ENCODE data around the gene SLC43A1. TPM values are rescaled to one million over a fixed set of nuclear protein-coding genes. Genes with fewer than 3 reads are reported as not detected.
A peak's percentile ranks its signal among the peaks of the same experiment; 100 is the strongest.

The SLC43A1 gene
- total and polyA plus RNA-seq, 8 donors: 11.7 to 25.3 (median 18.0) TPM

GRCh38 chr11:57500515-57500914, 15.0 kb downstream of the SLC43A1 start:
- TF ChIP-seq, protein P1, sequence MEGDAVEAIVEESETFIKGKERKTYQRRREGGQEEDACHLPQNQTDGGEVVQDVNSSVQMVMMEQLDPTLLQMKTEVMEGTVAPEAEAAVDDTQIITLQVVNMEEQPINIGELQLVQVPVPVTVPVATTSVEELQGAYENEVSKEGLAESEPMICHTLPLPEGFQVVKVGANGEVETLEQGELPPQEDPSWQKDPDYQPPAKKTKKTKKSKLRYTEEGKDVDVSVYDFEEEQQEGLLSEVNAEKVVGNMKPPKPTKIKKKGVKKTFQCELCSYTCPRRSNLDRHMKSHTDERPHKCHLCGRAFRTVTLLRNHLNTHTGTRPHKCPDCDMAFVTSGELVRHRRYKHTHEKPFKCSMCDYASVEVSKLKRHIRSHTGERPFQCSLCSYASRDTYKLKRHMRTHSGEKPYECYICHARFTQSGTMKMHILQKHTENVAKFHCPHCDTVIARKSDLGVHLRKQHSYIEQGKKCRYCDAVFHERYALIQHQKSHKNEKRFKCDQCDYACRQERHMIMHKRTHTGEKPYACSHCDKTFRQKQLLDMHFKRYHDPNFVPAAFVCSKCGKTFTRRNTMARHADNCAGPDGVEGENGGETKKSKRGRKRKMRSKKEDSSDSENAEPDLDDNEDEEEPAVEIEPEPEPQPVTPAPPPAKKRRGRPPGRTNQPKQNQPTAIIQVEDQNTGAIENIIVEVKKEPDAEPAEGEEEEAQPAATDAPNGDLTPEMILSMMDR (IDR thresholded peaks at IDR 0.05): no peak
- H3K36me3 ChIP-seq: peaks cover 0 to 6% of the 10 kb centered on the region in 2 donors
- H3K9me3 ChIP-seq: no peaks in the 10 kb centered on the region
- peak overlapping the region; percentile 60 for H3K27ac ChIP-seq
- ATAC-seq (no peak), DNase-seq (no peak)
- intact Hi-C loops (cut with DNase I): no loop called here
- H3K27me3 ChIP-seq: no peaks in the 10 kb centered on the region
- H3K4me3 ChIP-seq: no peak overlapping the region
- peaks cover 11 to 24% of the 10 kb centered on the region in 2 donors for H3K4me1 ChIP-seq

DNA sequence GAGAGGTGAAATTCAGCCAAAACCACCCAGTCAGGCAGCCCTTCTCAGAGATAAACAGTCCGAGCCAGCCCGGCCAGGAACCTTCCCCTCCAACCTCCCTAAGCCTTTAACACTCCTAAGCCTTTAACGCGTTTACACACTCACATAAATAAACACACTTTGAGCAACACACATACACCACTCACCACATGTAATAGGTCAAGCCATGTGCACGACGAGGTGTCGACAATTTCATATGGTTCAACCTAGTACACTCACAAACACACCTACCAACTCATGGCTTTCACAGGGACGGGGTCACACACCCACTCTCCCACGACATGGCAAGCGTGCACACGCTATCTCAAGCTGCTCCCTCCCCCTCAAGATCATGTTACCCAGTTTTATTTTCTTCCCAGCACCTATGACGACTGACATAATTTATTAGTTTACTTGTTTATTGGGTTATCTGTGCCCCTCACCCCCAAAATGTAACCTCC, 15.5 kb downstream of the SLC43A1 start:
- peak overlapping the region; percentile 0 to 34 for H3K4me3 ChIP-seq
- intact Hi-C loops (cut with DNase I): no loop called here
- H3K27me3 ChIP-seq: no peaks in the 10 kb centered on the region
- DNase-seq: no peak
- peak overlapping the region; percentile 60 for H3K27ac ChIP-seq
- peak; percentile 55 for ATAC-seq
- H3K36me3 ChIP-seq: peaks cover 0 to 9% of the 10 kb centered on the region in 2 donors
- no peaks in the 10 kb centered on the region for H3K9me3 ChIP-seq
- H3K4me1 ChIP-seq: peaks cover 11 to 24% of the 10 kb centered on the region in 2 donors
- TF ChIP-seq, protein P1 (IDR thresholded peaks at IDR 0.05): peak in 1 of 2 donors; percentile 2

DNA sequence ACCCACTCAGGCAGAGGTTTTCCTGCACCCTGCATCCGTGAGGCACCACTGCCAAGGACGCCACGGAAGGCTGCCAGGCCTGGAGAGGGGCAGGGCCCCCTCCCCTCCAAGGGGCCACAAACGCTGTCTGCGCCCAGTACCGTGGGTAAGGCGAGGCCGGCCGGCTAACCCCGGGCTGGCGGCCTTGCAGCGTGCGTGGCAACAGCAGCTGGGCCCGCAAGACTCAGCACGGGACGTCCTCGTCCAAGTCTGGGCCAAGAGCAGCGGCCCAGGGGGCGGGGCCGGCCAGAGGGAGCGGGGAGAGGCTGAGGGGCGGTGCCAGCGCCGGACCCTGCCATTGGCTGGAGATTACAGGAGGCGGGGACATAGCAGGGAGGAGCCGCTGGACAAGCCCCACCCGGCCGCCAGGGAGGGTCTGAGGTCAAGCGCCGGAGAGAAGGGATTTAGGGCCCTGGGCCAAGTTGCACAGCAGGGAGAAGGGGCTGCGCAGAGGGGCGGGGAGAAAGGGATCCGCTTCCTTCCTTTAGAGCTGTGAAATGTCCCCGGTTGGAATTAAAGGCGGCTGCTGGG, 16.0 kb downstream of the SLC43A1 start:
- DNase-seq (peak; percentile 95 to 98 (median 96)), ATAC-seq (peak; percentile 100)
- Histone ChIP-seq H3K4me3 (peak overlapping the region; percentile 0 to 34), H3K9me3 (no peaks in the 10 kb centered on the region), H3K4me1 (peaks cover 11 to 24% of the 10 kb centered on the region in 2 donors), H3K36me3 (peaks cover 0 to 6% of the 10 kb centered on the region in 2 donors), H3K27ac (peak overlapping the region; percentile 60), H3K27me3 (no peaks in the 10 kb centered on the region)
- intact Hi-C loops (cut with DNase I): no loop called here
- TF ChIP-seq, protein P1 (IDR thresholded peaks at IDR 0.05): peak in 1 of 2 donors; percentile 35

- Histone ChIP-seq H3K4me3 (no peak overlapping the region), H3K4me1 (peaks cover 11 to 26% of the 10 kb centered on the region in 2 donors), H3K27me3 (no peaks in the 10 kb centered on the region), H3K36me3 (peaks cover 0 to 9% of the 10 kb centered on the region in 2 donors), H3K27ac (no peak overlapping the region), H3K9me3 (no peaks in the 10 kb centered on the region)
- TF ChIP-seq, protein P1 (IDR thresholded peaks at IDR 0.05): no peak
- intact Hi-C loops (cut with DNase I): no loop called here
- DNase-seq (no peak), ATAC-seq (no peak)
Measured at GRCh38 chr11:57498540-57498939, 17.0 kb downstream of the SLC43A1 start.

DNA sequence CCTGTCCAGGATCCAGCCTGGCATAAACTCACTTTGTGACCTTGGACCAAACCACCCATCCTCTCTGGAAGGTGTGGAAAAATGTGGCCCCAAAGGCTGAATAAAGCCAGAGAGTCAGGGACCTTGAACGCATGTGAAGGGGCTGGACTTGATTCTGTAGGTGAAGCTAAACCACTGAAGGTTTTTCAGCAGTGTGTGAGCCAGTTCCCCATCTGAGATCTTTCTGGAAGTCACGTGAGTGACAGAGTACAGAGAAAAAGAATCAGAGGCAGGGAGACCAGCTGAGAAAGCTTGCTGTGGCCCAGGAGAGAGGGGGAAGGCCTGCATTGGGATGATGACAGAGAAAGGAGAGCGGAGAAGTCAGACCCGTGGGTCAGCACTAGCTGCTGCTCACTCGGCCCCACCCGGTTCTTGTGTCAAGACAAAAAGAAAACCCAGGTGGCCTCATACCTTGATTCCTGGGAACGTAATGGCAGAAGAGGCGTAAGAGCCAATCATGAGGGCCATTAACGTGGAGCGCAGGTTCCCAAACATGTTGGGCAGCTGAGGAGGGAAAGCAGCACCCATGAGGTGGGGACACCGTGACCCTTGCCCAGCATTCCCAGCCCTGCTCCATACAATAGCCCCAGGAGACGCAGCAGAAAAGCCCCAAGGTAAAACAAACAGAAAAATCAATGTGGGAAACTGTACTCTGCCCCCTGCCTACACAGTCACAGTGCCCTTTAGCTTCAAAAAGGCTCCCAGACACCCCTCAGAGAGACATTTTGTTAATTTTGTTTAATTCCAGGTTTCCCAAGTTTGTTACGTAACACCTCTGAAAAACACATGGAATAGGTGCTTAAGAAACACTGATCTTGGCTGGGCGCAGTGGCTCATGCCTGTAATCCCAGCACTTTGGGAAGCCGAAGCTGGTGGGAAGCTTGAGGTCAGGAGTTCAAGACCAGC, 17.9 kb downstream of the SLC43A1 start:
- DNase-seq (no peak), ATAC-seq (no peak)
- H3K9me3 ChIP-seq: no peaks in the 10 kb centered on the region
- TF ChIP-seq, protein P1 (IDR thresholded peaks at IDR 0.05): no peak
- H3K27ac ChIP-seq: no peak overlapping the region
- H3K4me1 ChIP-seq: peaks cover 11 to 34% of the 10 kb centered on the region in 2 donors
- peaks cover 0 to 9% of the 10 kb centered on the region in 2 donors for H3K36me3 ChIP-seq
- H3K4me3 ChIP-seq: no peak overlapping the region
- intact Hi-C loops (cut with DNase I): no loop called here
- H3K27me3 ChIP-seq: no peaks in the 10 kb centered on the region

Measured in left lung (tissue), 10 donors.